Raji (cell line): ENCODE results near the gene LAMP5.

Experiments used
- POLR2A ChIP-seq: IDR thresholded peaks from 2 replicates; pipeline ENCODE4 v1.6.1; 2011; ENCODE audit warnings: low read depth, low read length, control low read depth; ENCODE audit not compliant: insufficient read depth

Gene LAMP5

DNA sequence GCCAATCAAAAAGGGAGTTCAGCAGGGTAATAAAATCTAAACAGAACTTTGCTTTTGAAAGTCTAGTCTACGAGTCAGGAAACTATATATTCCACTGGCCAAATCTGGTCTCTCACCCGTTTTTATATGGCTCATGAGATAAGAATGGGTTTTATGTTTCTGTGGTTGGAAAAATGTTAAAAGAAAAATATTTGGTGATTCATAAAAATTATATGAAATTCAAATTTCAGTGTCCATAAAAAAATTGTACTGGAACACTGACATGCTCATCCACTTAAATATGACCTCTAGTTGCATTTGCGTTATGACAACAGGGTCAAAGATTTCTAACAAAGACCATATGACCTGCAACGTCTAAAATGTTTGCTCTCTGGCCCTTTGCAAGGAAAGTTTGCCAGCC lies 22.3 kb upstream of the LAMP5 start:
- TF ChIP-seq POLR2A = no peak

DNA sequence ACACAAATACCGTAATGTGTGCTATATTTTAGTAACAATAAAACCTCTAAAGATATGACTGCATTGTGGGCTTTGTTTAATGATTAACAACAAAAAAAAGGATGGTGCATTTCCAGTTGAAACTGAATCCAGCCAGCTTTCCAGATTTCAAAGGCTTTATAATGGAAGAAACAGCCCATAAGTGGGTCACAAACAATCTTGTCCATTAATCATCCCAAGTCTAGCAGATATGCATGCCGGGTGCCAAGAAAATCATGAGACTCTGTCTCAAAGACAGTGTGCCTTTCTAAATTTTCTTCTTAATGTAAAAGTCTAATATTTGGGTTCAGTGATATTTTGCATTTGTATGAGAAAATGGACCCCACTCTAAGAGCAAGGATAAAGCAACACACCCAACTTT lies 20.6 kb upstream of the LAMP5 start:
- TF ChIP-seq POLR2A = no peak

DNA sequence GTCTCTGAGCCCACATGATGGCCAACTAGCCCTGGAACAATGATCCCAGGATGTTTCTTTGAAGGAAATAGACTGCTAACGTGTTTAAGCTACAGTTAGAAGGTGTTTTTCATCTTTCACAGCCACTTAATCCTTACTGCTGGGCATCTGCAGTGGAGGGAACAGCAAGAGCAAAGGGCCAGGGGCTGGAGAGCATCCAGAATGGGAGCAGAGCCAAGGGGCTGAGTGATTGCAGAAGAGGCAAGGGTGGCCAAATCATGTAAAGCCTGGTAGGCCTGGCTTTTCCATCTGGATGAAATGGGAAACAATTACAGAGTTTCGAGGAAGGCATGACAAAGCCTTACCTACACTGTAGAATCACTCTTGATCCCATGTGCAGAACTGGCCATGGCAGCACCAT lies 18.7 kb upstream of the LAMP5 start:
- no peak for TF ChIP-seq POLR2A

DNA sequence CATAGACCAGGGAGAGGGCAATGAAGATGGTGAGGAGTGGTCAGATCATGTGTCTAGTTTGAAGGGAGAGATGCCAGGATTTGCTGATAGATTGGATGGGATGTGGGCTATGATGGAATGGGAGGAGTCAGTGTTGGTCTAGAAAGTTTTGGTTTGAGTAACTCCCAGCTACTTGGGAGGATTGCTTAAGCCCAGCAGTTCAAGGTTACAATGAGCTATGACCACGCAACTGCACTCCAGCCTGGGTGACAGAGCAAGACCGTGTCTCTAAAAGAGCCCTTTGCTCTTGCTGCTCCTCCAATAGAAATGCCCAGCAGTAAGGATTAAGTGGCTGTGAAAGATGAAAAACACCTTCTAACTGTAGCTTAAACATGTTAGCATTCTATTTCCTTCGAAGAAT lies 18.2 kb upstream of the LAMP5 start:
- no peak for TF ChIP-seq POLR2A

DNA sequence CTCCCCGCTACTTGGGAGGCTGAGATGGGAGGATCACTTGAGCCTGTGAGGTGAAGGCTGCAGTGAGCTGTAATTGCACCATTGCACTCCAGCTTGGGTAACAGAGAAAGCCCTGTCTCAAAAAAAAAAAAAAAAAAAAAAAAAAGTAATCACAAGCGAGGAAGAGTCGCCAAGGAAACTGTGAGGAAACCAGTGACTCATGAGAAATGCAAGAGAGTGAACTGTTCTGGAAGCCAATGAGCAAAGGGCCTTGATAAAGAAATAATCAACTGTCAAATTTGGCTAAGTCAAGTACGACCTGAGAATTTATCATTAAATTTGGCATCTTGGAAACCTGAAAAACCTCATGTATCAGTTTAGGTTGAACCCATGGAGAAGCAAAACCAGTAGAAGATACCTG lies 16.1 kb upstream of the LAMP5 start:
- no peak for TF ChIP-seq POLR2A

DNA sequence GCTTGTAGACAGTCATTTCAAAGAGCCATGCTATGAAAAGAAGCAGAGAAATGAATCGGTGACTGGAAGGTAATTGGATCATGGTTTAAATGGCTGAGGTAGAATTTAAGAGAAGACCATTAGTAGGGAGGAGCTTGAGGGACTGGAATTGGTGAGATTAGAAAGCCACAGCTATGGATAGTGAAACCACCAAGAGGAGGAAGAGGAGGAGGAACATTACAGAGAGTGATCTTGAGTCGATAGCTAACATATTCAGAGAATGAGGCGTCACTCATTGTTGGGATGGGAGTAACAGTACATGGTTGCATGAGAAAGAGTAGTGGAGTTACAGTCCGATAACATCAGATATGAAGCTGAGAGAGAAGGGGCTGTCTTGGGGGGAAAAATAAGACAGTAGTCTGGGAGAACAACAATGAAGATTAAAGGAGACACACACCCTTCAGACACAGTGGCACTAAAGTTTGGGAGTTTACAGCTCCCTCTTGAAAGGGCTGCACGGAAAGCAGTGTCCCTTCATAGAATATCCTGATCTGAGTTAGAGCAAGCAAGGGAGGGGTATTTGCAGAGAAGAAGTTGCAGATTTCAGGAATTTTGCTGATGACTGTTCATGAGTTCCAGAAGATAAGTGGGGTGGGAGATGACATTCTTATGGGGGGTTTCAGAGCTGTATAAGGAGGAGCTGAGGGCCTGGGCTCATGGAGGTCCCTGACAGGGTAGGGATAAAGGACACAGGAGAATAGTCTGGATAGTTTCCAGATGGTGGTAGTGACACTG lies 15.1 kb upstream of the LAMP5 start:
- no peak for TF ChIP-seq POLR2A

DNA sequence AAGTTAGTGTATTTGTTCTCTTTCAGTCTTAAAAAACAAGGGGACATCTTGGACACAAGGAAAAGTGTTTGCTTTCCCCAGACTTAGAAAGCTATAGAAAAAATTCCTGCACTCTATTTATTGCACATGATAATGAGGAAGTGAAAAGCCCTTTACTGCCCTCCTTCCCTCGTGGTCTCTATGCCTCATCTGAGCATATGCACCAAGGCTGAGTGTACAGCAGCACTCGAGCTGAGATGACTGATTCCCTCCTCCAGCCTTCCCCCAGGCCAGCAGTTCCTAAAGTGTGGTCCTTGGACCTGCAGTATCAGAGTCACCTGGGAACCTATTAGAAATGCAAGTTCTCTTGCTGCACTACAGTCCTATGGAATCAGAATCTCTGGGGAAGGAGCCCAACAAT lies 14.3 kb upstream of the LAMP5 start:
- no peak for TF ChIP-seq POLR2A

DNA sequence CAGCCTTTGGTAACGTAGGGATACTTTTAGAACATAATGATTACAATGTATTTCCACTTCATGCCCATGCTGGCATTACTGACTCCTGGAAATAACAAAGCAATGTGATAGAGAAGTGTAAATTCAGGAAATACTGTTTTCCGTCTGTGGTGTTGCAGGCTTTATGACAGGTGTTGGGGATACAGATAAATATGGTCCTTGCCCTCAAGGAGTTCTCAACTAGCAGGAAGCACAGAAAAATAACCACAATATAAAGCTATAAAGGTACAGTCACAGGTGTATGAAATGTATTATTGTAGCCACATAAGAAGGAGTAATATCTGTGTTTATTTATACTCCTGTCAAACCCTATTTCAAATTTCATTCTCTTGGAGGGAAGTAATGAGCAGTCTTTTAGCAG lies 12.9 kb upstream of the LAMP5 start:
- TF ChIP-seq POLR2A = no peak

DNA sequence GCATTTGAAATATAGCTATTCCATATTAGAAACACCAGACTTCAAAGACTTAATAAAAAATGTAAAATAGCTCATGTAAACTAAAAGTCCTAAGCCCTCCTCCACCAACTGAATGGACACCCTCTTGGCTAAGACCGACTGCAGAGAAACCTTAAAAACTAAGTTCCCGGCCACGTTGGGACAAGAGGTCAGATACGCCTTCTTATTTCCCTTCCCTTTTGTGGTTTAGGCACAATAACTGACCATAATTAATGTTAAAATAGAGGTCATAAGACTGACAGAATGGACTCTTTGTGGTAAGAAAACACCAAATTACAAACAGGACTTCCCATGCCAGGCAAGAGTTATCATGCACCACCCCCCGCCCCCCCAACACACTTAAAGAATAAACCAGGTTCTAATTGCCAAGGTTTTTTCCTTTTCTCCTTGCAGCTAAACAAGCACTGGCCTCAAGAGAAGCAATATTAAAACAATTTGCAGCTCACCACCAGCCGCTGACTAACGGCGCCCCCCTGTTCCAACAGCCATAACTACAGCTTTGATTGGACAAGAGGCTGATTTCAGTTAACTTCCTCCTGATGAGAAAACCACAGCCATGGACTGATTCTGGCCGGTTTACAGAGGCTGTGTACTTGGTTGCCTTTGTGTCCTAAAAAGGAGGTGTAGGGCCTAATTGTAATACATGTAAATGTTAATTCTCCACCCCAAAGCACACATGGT lies 10.7 kb upstream of the LAMP5 start:
- no peak for TF ChIP-seq POLR2A

DNA sequence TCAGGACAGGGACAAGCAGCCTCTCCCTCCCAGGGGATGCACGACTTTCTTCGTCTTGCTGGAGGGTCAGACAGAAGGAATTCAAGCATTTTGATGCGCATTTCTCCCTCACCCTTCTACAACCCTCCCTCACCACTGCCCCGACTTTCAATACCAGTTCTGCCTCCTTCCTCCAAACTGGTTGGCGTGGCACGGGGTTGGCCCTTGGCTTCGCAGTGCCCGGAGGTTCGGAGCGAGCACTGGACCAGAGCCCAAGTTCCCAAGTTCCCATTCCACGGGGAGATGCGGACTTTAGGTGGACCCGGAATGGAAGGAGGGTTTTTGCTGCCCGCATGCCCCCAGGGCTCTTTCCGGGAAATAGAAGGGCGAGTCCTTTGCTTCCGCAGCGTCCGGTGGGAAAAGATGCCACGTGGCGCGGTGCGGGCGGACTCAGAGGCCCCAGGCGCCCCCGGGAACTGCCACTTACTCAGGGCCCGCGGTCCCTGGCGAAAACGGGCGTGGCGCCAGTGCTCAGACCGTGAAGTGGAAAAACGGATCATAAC lies 8.0 kb upstream of the LAMP5 start:
- no peak for TF ChIP-seq POLR2A

DNA sequence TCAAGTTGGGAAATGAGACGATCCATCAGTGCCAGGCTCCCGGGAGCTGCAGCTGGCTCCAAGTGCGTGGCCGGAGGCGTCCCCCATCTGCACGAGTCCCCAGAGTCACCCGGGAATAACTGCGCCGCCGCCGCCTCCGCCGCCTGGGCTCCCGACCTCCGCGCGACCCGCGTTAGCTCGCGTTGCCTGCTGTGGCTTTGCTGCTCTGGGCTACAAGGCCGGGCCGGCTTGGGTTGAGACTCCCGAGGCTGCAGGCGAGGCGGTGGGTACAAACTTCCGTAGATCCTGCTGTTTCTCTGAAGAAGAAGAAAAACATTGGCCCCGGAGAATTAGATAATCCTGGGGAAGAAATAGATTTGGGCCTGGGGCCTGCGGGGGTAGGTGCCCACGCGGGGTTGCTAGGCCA lies 7.4 kb upstream of the LAMP5 start:
- no peak for TF ChIP-seq POLR2A

DNA sequence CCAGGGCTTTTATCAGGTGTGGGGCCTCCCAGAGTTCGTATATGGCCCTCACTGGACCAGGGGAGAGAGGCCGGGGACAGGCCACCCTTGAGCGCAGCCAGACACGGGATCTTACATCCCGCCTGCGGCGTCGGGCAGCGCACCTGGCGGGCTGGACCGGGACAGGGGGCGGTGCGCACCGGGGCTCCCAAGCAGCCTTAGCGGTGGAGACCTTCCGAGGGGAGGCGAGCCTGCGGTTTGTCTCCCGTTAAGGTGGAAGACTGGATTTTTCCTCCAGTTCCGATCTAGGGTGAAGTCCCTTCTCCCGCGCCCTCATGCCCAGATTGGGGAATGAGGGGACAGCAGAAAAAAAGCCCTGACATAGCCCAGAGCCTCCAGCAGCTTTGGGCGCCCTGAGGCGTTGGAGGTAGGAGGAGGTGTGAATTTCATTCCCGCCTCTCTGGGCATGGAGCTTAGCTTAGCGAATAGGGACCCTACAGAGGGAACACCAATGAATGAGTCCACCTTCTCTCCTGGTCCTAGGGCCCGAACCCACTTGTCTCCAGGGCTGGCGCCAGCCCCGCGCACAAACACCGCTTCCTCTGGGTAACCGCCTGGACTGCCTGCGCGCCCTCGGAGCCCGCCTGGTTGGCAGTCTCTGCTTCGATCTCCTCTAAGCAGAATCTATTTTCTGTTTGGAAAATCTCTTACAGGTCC lies 6.7 kb upstream of the LAMP5 start:
- no peak for TF ChIP-seq POLR2A

DNA sequence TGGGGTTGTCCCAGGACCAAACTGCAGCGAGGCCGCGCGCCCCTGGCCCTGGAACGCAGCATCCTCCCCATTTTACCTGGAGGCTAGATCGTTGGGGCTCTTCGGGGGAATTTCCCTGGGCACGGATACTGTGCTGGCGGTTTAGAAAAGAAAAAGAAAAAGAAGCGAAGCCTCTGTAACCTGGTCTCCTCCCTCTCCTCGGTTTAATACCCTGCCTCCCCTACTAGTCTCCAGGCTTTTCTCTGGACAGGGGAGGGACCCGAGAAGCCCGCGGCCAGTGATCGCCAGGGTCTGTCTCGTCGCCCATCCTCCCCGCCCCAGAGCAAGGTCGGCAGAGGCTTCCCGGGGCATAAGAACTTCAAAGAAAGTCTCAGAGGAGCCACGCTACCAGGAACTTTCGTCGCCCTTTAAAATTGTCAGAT lies 6.1 kb upstream of the LAMP5 start:
- no peak for TF ChIP-seq POLR2A

DNA sequence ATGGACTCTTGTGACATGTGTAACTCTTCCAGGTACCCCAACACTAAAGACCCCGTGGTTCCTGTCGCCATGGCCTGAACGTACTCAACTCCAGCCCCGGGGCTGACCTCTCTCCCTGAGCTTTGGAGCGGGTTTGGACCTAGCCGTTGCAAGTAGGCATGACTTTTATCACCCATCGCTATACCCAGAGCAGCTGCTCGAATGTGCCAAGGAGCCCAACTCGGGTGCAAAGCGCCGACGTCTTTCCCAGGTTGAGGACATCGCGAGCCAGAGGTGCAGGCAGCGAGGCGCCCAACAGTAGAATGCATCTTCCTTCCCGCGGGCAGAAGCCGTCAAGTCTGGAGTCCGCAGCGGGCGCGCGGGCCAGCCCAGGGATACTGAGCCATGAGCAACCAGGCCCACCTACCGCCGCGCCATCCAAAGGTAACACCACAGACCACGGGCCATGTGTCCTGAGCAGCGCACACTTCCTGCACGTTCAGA lies 5.7 kb upstream of the LAMP5 start:
- TF ChIP-seq POLR2A = no peak

DNA sequence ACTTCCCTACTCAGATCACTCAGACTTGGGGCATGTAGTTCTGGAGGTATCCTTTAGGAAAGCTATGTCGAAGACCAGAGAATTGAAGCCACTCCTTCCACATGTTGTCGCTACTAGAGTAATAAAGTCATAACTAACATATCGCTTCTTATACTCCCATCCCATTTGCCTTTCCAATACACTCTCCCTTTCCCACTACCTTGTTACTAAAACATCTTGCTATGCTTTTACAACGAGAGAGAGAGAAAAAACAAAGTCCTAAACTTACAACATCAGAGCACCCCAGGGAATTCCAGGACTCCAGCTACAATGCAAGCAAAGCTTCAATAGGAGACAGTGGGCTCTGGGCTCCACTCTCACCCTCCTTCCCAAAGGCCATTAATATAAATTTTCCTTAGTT lies 5.1 kb upstream of the LAMP5 start:
- TF ChIP-seq POLR2A = no peak

DNA sequence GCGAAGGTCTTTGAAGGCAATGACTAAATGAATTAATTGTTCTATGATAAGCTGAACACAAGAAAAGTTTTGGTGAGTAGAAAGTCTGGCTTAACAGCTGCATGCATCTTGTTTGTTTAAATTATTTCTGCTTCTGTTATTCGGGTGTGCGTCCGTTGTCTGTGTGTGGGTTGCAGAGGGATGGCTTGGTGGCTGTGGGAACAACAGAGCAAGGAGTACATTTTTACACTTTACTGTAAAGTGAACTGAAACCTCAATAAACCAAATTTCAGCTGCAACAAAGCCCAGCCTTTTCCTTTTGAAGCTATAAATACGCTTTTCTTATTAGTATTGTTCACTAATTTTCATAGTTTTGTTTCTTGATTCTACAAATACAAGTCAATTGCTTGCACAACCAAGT lies 3.5 kb upstream of the LAMP5 start:
- TF ChIP-seq POLR2A = no peak

DNA sequence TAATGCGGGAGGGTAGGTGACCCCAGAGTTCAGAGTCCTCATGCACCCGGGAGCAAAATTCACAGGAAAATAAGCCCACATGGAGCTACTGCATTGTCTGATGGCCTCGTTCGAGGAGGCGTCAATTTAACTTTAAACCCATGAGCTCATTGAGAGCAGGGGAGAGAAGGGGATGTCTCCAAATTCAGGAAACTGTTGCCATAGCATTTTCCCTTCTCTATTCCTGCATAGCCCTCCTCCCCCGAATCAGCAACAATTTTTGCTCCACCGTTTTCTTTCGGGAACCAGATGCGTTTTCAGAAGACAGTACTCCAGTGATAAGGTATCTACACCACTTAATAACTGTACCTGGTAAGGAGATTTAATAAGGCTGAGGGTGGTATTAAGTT lies 324 bp upstream of the LAMP5 start:
- no peak for TF ChIP-seq POLR2A

DNA sequence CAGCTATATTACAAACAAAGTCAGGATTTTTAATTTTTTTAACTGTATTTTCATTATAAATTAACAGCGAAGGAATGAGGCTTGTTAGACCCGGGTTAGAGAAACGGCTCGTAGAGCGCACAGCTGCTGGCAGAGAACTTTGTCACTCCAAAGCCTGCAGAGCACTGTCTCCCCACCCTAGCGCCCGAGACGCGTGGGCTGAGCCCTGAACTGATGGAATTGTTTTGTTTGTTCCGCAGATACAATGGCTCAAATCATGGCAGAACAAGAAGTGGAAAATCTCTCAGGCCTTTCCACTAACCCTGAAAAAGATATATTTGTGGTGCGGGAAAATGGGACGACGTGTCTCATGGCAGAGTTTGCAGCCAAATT lies 810 bp downstream of the LAMP5 start:
- TF ChIP-seq POLR2A = no peak
